ENCODE measurements around the gene LAMC2. TPM values are rescaled to one million over a fixed set of nuclear protein-coding genes. Genes with fewer than 3 reads are reported as not detected.

The LAMC2 gene
- total RNA-seq, 2 donors from 2014 or later, result not detected

DNA sequence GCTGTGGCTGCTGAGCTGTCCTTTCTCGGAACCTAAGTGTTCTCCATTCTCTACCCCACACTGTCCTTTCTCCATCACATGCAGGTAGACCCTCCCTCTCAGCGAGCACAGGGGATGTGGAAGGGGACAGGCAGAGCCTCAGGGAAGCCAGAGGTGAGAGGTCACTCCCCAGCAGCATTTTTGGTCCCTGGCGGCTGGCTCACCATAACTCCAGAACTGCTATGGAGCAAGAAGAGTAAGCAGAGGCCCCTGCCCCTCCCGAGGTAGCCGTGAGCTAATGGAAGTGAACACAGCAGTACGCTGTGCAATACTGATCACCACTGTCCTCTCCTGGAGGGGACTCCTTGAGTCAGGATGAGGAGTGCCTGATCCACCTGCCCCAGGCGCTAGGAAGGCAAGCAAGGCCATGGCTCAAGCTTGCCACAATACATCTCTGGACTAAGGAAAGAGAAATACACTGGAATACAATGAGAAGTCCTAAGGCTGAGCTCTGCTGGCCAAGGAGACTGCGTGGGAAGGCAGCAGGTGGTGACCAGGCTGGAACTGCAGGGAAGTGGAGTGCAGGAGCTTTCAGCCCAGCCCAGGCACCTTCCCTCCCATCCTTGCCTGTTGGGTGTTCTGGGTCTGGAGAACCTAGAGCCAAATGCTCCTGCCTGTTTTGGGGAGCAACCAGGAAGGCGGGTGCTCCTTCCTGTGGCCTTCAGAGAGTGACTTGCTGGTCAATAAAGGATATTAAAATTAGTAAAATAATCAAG is 96.2 kb downstream of the LAMC2 start:
- DNase-seq (ENCODE audit: low spot score in 2 of 2) (no peak), ATAC-seq (peak in 1 of 2 donors; percentile 8)
- H3K36me3 Mint-ChIP-seq, result no peaks in the 10 kb centered on the region
- H3K9me3 Mint-ChIP-seq, result no peaks in the 10 kb centered on the region
- H3K27ac Mint-ChIP-seq, result no peak overlapping the region

GRCh38 chr1:183283286-183283685 is 97.2 kb downstream of the LAMC2 start:
- Mint-ChIP-seq H3K9me3 (no peaks in the 10 kb centered on the region), H3K36me3 (no peaks in the 10 kb centered on the region), H3K27ac (no peak overlapping the region)
- DNase-seq (ENCODE audit: low spot score in 2 of 2), result no peak
- ATAC-seq, result no peak

- no peak overlapping the region for H3K27ac Mint-ChIP-seq
- no peak for ATAC-seq
- no peaks in the 10 kb centered on the region for H3K36me3 Mint-ChIP-seq
- no peaks in the 10 kb centered on the region for H3K9me3 Mint-ChIP-seq
- DNase-seq (ENCODE audit: low spot score in 2 of 2), result no peak
Observed at GRCh38 chr1:183284086-183284485, 98.0 kb downstream of the LAMC2 start.

DNA sequence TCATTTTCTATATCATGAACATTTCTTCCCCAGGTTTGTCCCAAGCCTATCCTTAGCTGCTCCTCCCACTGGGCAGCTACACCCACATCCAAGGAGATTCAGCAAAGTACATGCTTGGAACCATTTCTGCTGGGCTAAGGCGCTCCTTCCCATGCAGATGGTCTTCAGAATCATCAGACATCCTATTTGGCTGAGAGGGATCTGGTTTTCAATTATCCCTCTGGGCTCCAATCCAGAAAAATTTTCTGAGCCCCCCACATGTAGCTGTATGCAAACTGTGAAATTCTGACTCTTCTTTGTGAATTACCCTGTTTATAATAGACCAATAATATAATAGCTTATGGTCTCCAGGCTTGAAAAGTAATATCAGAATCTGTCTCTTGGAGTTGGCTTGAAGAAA is 99.2 kb downstream of the LAMC2 start:
- no peaks in the 10 kb centered on the region for H3K9me3 Mint-ChIP-seq
- no peak for DNase-seq (ENCODE audit: low spot score in 2 of 2)
- ATAC-seq, result no peak
- H3K27ac Mint-ChIP-seq, result no peak overlapping the region
- no peaks in the 10 kb centered on the region for H3K36me3 Mint-ChIP-seq

GRCh38 chr1:183285746-183286145 is 99.7 kb downstream of the LAMC2 start:
- no peak for DNase-seq (ENCODE audit: low spot score in 2 of 2)
- ATAC-seq, result no peak
- no peaks in the 10 kb centered on the region for H3K36me3 Mint-ChIP-seq
- H3K27ac Mint-ChIP-seq, result no peak overlapping the region
- no peaks in the 10 kb centered on the region for H3K9me3 Mint-ChIP-seq

DNA sequence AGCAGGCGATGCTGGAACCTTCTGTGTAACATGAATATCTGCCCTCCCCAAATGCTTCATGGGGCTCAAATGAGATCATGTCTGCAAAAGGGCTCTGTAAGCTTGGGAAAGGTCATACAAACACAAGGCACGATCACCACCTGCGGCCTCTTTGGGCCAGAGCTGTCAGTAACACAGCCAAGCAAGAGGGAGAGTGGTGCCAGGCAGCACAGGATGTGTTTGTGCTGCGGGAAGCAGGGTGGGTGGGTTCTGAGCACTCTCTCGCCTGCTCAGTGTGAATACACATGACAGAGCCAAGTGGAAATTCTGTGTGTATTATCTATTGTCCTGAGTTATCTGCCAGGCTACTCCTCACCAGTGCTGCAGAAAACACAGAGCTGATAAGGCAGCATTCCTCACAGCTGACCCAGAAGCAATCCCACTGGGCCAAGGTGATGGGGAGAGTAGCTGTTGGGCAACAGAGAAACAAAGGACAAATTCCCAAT is 101.2 kb downstream of the LAMC2 start:
- DNase-seq (ENCODE audit: low spot score in 2 of 2), result no peak
- no peaks in the 10 kb centered on the region for H3K9me3 Mint-ChIP-seq
- no peak for ATAC-seq
- H3K27ac Mint-ChIP-seq, result no peak overlapping the region
- no peaks in the 10 kb centered on the region for H3K36me3 Mint-ChIP-seq

GRCh38 chr1:183288583-183288982 is 102.5 kb downstream of the LAMC2 start:
- no peaks in the 10 kb centered on the region for H3K36me3 Mint-ChIP-seq
- peak overlapping the region in 1 of 2 donors; percentile 44 for H3K27ac Mint-ChIP-seq
- no peak for ATAC-seq
- DNase-seq (ENCODE audit: low spot score in 2 of 2), result no peak
- no peaks in the 10 kb centered on the region for H3K9me3 Mint-ChIP-seq

- Mint-ChIP-seq H3K36me3 (no peaks in the 10 kb centered on the region), H3K27ac (no peak overlapping the region), H3K9me3 (no peaks in the 10 kb centered on the region)
- no peak for DNase-seq (ENCODE audit: low spot score in 2 of 2)
- ATAC-seq, result no peak
Observed at GRCh38 chr1:183289051-183289496, 103.0 kb downstream of the LAMC2 start.

DNA sequence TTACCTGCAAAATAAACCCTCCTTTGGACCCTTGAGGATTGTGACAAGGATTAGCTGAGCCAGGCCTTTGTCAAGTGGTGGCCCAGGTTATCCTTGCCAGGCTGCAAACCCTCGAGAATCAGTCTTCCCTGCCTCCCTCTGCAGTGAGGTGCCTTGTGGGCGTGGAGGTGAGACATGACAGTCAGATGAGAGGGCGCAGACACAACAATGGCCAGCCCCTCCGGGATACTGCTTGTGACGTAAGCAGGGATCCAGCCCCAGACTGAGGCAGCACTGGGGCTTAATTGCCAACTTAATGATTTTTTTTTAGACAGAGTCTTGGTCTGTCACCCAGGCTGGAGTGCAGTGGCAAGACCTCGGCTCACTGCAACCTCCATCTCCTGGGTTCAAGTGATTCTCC is 104.6 kb downstream of the LAMC2 start:
- DNase-seq (ENCODE audit: low spot score in 2 of 2), result no peak
- H3K36me3 Mint-ChIP-seq, result no peaks in the 10 kb centered on the region
- H3K9me3 Mint-ChIP-seq, result no peaks in the 10 kb centered on the region
- no peak overlapping the region for H3K27ac Mint-ChIP-seq
- no peak for ATAC-seq

DNA sequence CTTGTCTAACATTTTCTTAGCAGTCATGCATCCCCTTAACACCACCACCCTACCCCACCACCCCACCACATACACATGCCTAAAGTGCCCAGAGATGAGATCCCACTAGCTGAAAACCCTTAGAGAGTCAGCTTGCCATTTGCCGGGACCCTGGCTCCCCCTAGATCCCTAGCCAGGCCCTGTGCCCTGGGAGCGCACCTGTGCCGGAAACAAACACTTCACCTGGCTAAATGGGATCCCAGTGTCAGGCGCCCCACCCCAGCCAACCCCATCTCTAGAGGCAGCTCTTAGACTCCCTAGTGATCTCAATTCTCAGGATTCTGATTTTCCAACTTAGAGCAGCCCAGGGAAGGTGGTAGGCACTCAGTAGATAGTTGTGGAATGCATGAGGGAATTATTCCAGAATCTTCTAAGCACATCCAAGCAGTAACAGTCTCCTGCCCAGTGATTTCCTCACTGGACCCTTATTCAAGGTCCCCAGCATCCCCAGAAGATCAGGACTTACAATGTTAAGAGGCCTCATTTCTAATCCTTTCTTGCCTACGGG is 105.2 kb downstream of the LAMC2 start:
- Mint-ChIP-seq H3K36me3 (no peaks in the 10 kb centered on the region), H3K27ac (no peak overlapping the region), H3K9me3 (no peaks in the 10 kb centered on the region)
- no peak for ATAC-seq
- DNase-seq (ENCODE audit: low spot score in 2 of 2), result no peak

- DNase-seq (ENCODE audit: low spot score in 2 of 2) (no peak), ATAC-seq (no peak)
- Mint-ChIP-seq H3K36me3 (no peaks in the 10 kb centered on the region), H3K9me3 (no peaks in the 10 kb centered on the region), H3K27ac (no peak overlapping the region)
Observed at GRCh38 chr1:183291802-183292514, 105.9 kb downstream of the LAMC2 start.

DNA sequence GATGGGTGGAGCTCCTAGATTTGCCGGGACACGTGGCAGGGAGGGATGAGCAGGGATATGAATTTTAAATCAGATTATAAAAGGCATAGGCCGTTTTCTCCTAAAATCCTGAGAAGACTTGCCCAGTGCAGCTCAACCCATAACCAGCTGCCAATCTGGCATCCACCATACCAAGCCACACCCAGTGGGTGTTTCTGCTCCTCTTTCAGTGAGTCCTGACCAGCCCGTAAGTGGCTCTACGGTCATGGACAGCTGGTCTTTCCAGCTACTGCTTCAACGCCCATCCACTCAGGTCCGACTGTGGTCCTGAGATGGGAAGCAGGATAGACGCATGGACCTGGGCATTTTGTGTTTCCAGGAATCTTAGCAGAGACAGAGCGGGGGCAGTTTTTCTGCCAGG is 107.2 kb downstream of the LAMC2 start:
- Mint-ChIP-seq H3K36me3 (no peaks in the 10 kb centered on the region), H3K9me3 (no peaks in the 10 kb centered on the region), H3K27ac (peak overlapping the region in 1 of 2 donors; percentile 14)
- ATAC-seq (no peak), DNase-seq (ENCODE audit: low spot score in 2 of 2) (no peak)

- no peaks in the 10 kb centered on the region for H3K36me3 Mint-ChIP-seq
- H3K9me3 Mint-ChIP-seq, result peaks cover 0 to 4% of the 10 kb centered on the region in 2 donors
Observed at GRCh38 chr1:183293876-183294275, 107.8 kb downstream of the LAMC2 start.

More at GRCh38 chr1:183293876-183294275, 107.8 kb downstream of the LAMC2 start:
- H3K27ac Mint-ChIP-seq, result no peak overlapping the region
- ATAC-seq, result no peak
- no peak for DNase-seq (ENCODE audit: low spot score in 2 of 2)

Other genes starting within 250 kb of the LAMC2 start
- not detected for gene SHCBP1L, start 233.1 kb upstream of the LAMC2 start, total RNA-seq
- not detected for gene LAMC1, start 162.8 kb upstream of the LAMC2 start, total RNA-seq
- not detected for gene NMNAT2, start 232.1 kb downstream of the LAMC2 start, total RNA-seq

Data from activated naive CD4-positive, alpha-beta T cell treated with anti-CD3 and anti-CD28 coated beads, Interleukin-2, amount 50 U/mL, for 72 hours (primary cell).